ENCODE results near the gene MX2. TPM values are rescaled to one million over a fixed set of nuclear protein-coding genes. Genes with fewer than 3 reads are reported as not detected.

Gene MX2
- total and polyA plus RNA-seq, 2 of the 8 experiments (the other 6 are each of a cell fraction or from before 2014, with no cell fraction given), result 3.1 to 8.9 TPM

DNA sequence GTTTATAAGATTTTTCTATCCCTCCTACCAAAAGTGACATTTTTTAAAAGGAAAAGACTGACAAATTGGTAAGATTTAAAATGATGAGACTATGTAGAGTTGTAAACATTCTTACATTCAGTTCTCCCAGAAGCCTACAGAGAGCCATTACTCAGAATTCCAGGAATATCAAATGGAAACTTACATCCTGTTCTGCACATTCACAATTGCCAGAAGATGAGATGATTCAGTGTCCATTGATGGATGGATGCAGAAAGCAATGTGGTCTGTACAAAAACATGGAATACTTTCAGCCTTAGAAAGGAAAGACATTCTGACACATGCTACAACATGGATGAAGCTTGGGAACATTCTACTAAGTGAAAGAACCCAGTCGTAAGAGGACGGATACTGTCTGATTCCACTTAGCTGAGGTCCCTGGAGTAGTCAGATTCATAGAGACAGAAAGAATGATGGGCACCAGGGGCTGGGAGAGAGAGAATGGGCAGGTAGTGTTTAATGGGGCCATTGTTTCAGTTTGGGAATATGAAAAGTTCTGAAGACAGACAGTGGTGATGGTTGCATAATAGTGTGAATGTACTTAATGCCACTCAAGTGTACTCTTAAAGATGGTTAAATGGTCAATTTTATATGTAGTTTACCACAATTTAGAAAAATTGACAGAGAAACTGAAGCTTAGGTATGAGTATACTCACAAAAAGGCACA lies 80.8 kb downstream of the MX2 start:
- H2BK15ac ChIP-seq (ENCODE audit: low read length), result no peak overlapping the region
- H3K23ac ChIP-seq (ENCODE audit: insufficient read length), result no peak overlapping the region
- TF ChIP-seq RAD21 (IDR thresholded peaks at IDR 0.05 in 1 of 2, conservative IDR thresholded peaks at IDR 0.05 in 1 of 2; ENCODE audit: low read depth in 2 of 2, low read length in 2 of 2) (no peak), POU5F1 (IDR thresholded peaks at IDR 0.05; ENCODE audit: low read depth, low read length) (no peak), EZH2 (IDR thresholded peaks at IDR 0.05; ENCODE audit: low read depth, low read length, severe bottlenecking) (no peak), KDM1A (IDR thresholded peaks at IDR 0.05; ENCODE audit: borderline replicate concordance, low read length) (no peak), GABPA (IDR thresholded peaks at IDR 0.05; ENCODE audit: borderline replicate concordance, insufficient read depth, low read length) (no peak), GTF2F1 (IDR thresholded peaks at IDR 0.05; ENCODE audit: borderline replicate concordance, low read depth, low read length) (no peak), KDM5A (IDR thresholded peaks at IDR 0.05; ENCODE audit: low read length) (no peak), ZNF274 (IDR thresholded peaks at IDR 0.05; ENCODE audit: borderline replicate concordance, extremely low read depth, low read length) (no peak), BRCA1 (IDR thresholded peaks at IDR 0.05; ENCODE audit: low read depth, low read length) (no peak)
- no peak overlapping the region for H4K5ac ChIP-seq (ENCODE audit: insufficient read length, low read depth, low read length)
- no peak overlapping the region for H2AK5ac ChIP-seq (ENCODE audit: low read depth, low read length)
- no peak overlapping the region for H3K27ac ChIP-seq (ENCODE audit: low read depth, low read length)
- H3K9ac ChIP-seq (replicated peaks in 1 of 4; ENCODE audit: extremely low read depth in 1 of 4, low read depth in 3 of 4, low read length in 3 of 4), result no peak overlapping the region
- H3K27me3 ChIP-seq (replicated peaks in 1 of 4; ENCODE audit: control insufficient read depth in 3 of 4, extremely low read depth in 1 of 4, insufficient read depth in 3 of 4, low read length in 3 of 4), result no peaks in the 10 kb centered on the region
- no peak overlapping the region for H3K18ac ChIP-seq (ENCODE audit: extremely low read depth, low read length)
- H3K4me3 ChIP-seq (ENCODE audit: extremely low read depth in 1 of 4, insufficient read depth in 2 of 4, low read depth in 3 of 4, low read length in 4 of 4), result no peak overlapping the region
- H3K14ac ChIP-seq (ENCODE audit: insufficient read length), result no peak overlapping the region
- no peak overlapping the region for H2BK5ac ChIP-seq (ENCODE audit: low read depth, low read length)
- 93% methylated on average over 2 of the region's 2 CpGs; no CpG with 5 or more reads in 1 of the 2 experiments for WGBS, 2 experiments (ENCODE audit: extremely low coverage in 1 of 2, insufficient coverage in 1 of 2, insufficient read length in 1 of 2, insufficient replicate concordance in 2 of 2, low coverage in 1 of 2, low lambda C conversion rate in 2 of 2, missing lambda C conversion rate in 1 of 2)
- no peaks in the 10 kb centered on the region for H4K20me1 ChIP-seq (replicated peaks in 1 of 2; ENCODE audit: control insufficient read depth in 1 of 2, insufficient read depth in 2 of 2, low read length in 2 of 2)
- ChIA-PET POLR2A (ENCODE audit: partially characterized antibody) (no interaction called here), CTCF (ENCODE audit: partially characterized antibody) (interaction anchor here (1.2 kb wide), 1 partner anchor 18 kb away, joined by 3 read pairs; no protein-coding TSS in a partner anchor)
- no peak overlapping the region for H2BK20ac ChIP-seq (ENCODE audit: low read length)
- no peaks in the 10 kb centered on the region for H3K79me1 ChIP-seq (ENCODE audit: low read depth, low read length)
- no peak overlapping the region for H3K4ac ChIP-seq (replicated peaks; ENCODE audit: insufficient read length, low read depth, low read length)
- no peaks in the 10 kb centered on the region for H3K79me2 ChIP-seq (ENCODE audit: control insufficient read depth in 1 of 2, insufficient read depth in 2 of 2, low read length in 2 of 2)
- H3K56ac ChIP-seq (replicated peaks; ENCODE audit: insufficient read length, low read depth, low read length), result no peak overlapping the region
- H2BK120ac ChIP-seq (replicated peaks; ENCODE audit: low read depth, low read length), result no peak overlapping the region
- H3K4me2 ChIP-seq (ENCODE audit: insufficient read depth in 1 of 2, low read depth in 2 of 2, low read length in 2 of 2), result no peak overlapping the region
- DNase-seq (ENCODE audit: low read depth in 1 of 2, low spot score in 2 of 2) (no peak), FAIRE-seq (no peak)
- H2BK12ac ChIP-seq (ENCODE audit: low read depth, low read length), result no peak overlapping the region
- no peak overlapping the region for H4K91ac ChIP-seq (replicated peaks; ENCODE audit: insufficient read length, low read length)
- H4K8ac ChIP-seq (ENCODE audit: extremely low read depth, insufficient read depth, low read length), result no peak overlapping the region
- H2AFZ ChIP-seq (ENCODE audit: low read length), result no peak overlapping the region
- H3K36me3 ChIP-seq (ENCODE audit: control insufficient read depth in 2 of 4, insufficient read depth in 4 of 4, low read length in 3 of 4), result no peaks in the 10 kb centered on the region
- H3K4me1 ChIP-seq (replicated peaks in 1 of 4; ENCODE audit: control insufficient read depth in 3 of 4, insufficient read depth in 4 of 4, low read length in 3 of 4), result no peaks in the 10 kb centered on the region; a peak in 1 of 7 replicates
- H3K9me3 ChIP-seq (ENCODE audit: insufficient read depth in 2 of 2, low read depth in 1 of 2, low read length in 1 of 2), result no peaks in the 10 kb centered on the region
- no peaks in the 10 kb centered on the region for H3K23me2 ChIP-seq (ENCODE audit: low read depth, low read length)
